ENCODE results near the gene EIF3K. TPM values are rescaled to one million over a fixed set of nuclear protein-coding genes. Genes with fewer than 3 reads are reported as not detected.

EIF3K gene
- total and polyA plus RNA-seq, 10 of the 15 experiments (the other 5 are each of a cell fraction or from before 2014, with no cell fraction given) = 330 to 927 (median 436) TPM

GRCh38 chr19:38663156-38663651 lies 44.2 kb downstream of the EIF3K start:
- POLR2A ChIA-PET = interaction anchor here (0.5 to 0.7 kb wide), 2 partner anchors 75 to 145 kb away, joined by 4 read pairs; no protein-coding TSS in a partner anchor
- TF ChIP-seq MXI1 (IDR thresholded peaks at IDR 0.05; ENCODE audit: low read depth, low read length) (no peak), SUZ12 (IDR thresholded peaks at IDR 0.05; ENCODE audit: unreplicated experiment) (no peak), ZBTB11 (CRISPR knock-in tag; IDR thresholded peaks at IDR 0.05) (no peak), RBBP5 (conservative IDR thresholded peaks at IDR 0.05) (no peak), ZZZ3 (IDR thresholded peaks at IDR 0.05; ENCODE audit: control insufficient read depth, insufficient read length, low read depth) (no peak), KLF5 (IDR thresholded peaks at IDR 0.05; ENCODE audit: partially characterized antibody) (no peak), ZNF384 (IDR thresholded peaks at IDR 0.05; ENCODE audit: borderline replicate concordance, low read depth, low read length) (no peak), BRCA1 (IDR thresholded peaks at IDR 0.05; ENCODE audit: low read depth, low read length) (no peak), MAX (IDR thresholded peaks at IDR 0.05; ENCODE audit: low read depth, low read length) (no peak), ZNF217 (IDR thresholded peaks at IDR 0.05) (no peak), EED (IDR thresholded peaks at IDR 0.05; ENCODE audit: low read depth) (no peak), E2F8 (IDR thresholded peaks at IDR 0.05; ENCODE audit: low read depth, partially characterized antibody) (no peak), SIN3A (IDR thresholded peaks at IDR 0.05; ENCODE audit: low read depth, low read length) (no peak), ETV6 (conservative IDR thresholded peaks at IDR 0.05 in 1 of 2, IDR thresholded peaks at IDR 0.05 in 1 of 2; ENCODE audit: borderline replicate concordance in 1 of 2, low read depth in 1 of 2) (no peak), POU2F2 (IDR thresholded peaks at IDR 0.05; ENCODE audit: borderline replicate concordance, low read depth, low read length) (no peak)
- TF ChIP-seq, protein P1, sequence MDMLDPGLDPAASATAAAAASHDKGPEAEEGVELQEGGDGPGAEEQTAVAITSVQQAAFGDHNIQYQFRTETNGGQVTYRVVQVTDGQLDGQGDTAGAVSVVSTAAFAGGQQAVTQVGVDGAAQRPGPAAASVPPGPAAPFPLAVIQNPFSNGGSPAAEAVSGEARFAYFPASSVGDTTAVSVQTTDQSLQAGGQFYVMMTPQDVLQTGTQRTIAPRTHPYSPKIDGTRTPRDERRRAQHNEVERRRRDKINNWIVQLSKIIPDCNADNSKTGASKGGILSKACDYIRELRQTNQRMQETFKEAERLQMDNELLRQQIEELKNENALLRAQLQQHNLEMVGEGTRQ (IDR thresholded peaks at IDR 0.05; ENCODE audit: borderline replicate concordance, low read depth, low read length) = no peak

More at GRCh38 chr19:38663156-38663651, 44.2 kb downstream of the EIF3K start:
- no peak for DNase-seq (ENCODE audit: low read depth, low spot score)
- in situ Hi-C loops (cut with MboI) = no loop called here
- Histone ChIP-seq H3K9ac (ENCODE audit: control insufficient read depth, insufficient read depth, low read length) (no peak overlapping the region), H3K27ac (ENCODE audit: control insufficient read depth, insufficient read depth) (no peak overlapping the region), H3K4me1 (ENCODE audit: control insufficient read depth, insufficient read depth, low read length) (peaks cover 42% of the 10 kb centered on the region), H3K9me3 (replicated peaks; ENCODE audit: control insufficient read depth, insufficient read depth, low read length) (no peaks in the 10 kb centered on the region), H3K79me2 (ENCODE audit: control insufficient read depth, insufficient read depth, low read length) (peaks cover 81% of the 10 kb centered on the region), H3K36me3 (ENCODE audit: control insufficient read depth in 2 of 2, insufficient read depth in 2 of 2, low read length in 1 of 2) (peaks cover 5 to 10% of the 10 kb centered on the region in 2 experiments; a peak in 3 of 4 replicates), H3K27me3 (replicated peaks in 1 of 2; ENCODE audit: control insufficient read depth in 2 of 2, insufficient read depth in 2 of 2, low read length in 1 of 2) (no peaks in the 10 kb centered on the region), H2AFZ (ENCODE audit: control insufficient read depth, low read depth, low read length) (no peak overlapping the region), H3K4me2 (ENCODE audit: control insufficient read depth, insufficient read depth) (no peak overlapping the region), H4K20me1 (ENCODE audit: control insufficient read depth, insufficient read depth) (no peaks in the 10 kb centered on the region; the same call in 1 of the 2 replicates), H3K4me3 (no peak overlapping the region)
- no peak for FAIRE-seq
- intact Hi-C loops (cut with micrococcal nuclease; ENCODE audit: unreplicated experiment) = no loop called here
- CTCF ChIA-PET = interaction anchor here (1.9 kb wide), 1 partner anchor 26 kb away, joined by 4 read pairs; no protein-coding TSS in a partner anchor
- RAD21 ChIA-PET (ENCODE audit: unreplicated experiment) = interaction anchor here (1.1 kb wide), 1 partner anchor 16 kb away, joined by 5 read pairs; the partner anchor contains the start of gene ACTN4
- 97% methylated on average over 22 of the region's 22 CpGs for WGBS (ENCODE audit: insufficient coverage, insufficient replicate concordance, low lambda C conversion rate, missing lambda C conversion rate)
- BruUV-seq (replicated peaks) = no TSS peak
- SMC1A ChIA-PET (ENCODE audit: uncharacterized antibody, unreplicated experiment) = interaction anchor here (1.4 to 1.5 kb wide), 2 partner anchors 12 to 25 kb away, joined by 4 to 5 read pairs; no protein-coding TSS in a partner anchor
- no peak for ATAC-seq

All from GM12878 (cell line).